ENCODE data around the gene MYOG. TPM values are rescaled to one million over a fixed set of nuclear protein-coding genes. Genes with fewer than 3 reads are reported as not detected.

MYOG gene
- polyA plus RNA-seq, result not detected in 3 replicates
- not detected for polyA plus RNA-seq (2011; ENCODE audit: low read depth)
- not detected in 2 replicates for polyA plus RNA-seq (2011; cell fraction: cytosol; rRNA removed)
- polyA plus RNA-seq (2011; cell fraction: nucleus; rRNA removed), result not detected in 2 replicates
- polyA plus RNA-seq (2012; ENCODE audit: low replicate concordance), result 0.07 TPM in 1 of 2 replicates, not detected in the other
- polyA minus RNA-seq, result not detected in 3 replicates
- polyA minus RNA-seq (2011; cell fraction: cytosol; rRNA and poly(A)+ RNA removed), result not detected
- polyA minus RNA-seq (2011; cell fraction: nucleus; rRNA and poly(A)+ RNA removed), result not detected in 2 replicates

- dilution Hi-C loops (cut with MboI; ENCODE audit: extremely low pct_ligation_motif_present, low sequenced_read_pairs), result no loop called here
These were observed at the start of gene MYOG for GRCh38 chr1:203085528-203086406. Gene MYOG (minus strand): TSS chr1:203086012. CDS start chr1:203085961, 51 bp downstream.

GRCh38 chr1:203133970-203134725 is 48.3 kb upstream of the MYOG start:
- DNase-seq (ENCODE audit: low read depth, low spot score) (no peak), FAIRE-seq (no peak)
- H3K4me1 ChIP-seq (ENCODE audit: control insufficient read depth, extremely low read depth, insufficient read depth, low read length), result peaks cover 7% of the 10 kb centered on the region
- peaks cover 11% of the 10 kb centered on the region for H3K27me3 ChIP-seq (ENCODE audit: control insufficient read depth, extremely low read depth, insufficient read depth, low read length)
- H3K9me1 ChIP-seq (ENCODE audit: control insufficient read depth, extremely low read depth, insufficient read depth, low read length), result no peaks in the 10 kb centered on the region
- dilution Hi-C loops (cut with MboI; ENCODE audit: extremely low pct_ligation_motif_present, low sequenced_read_pairs), result no loop called here
- no peak for TF ChIP-seq CTCF (optimal IDR thresholded peaks at IDR 0.05 in 1 of 3, IDR thresholded peaks at IDR 0.05 in 1 of 3, conservative IDR thresholded peaks at IDR 0.05 in 1 of 3; ENCODE audit: extremely low read depth in 1 of 3, insufficient read depth in 2 of 3, low read length in 3 of 3)
- TF ChIP-seq EZH2 (IDR thresholded peaks at IDR 0.05; ENCODE audit: low read length), result no peak
- no peak overlapping the region for H3K4me3 ChIP-seq (ENCODE audit: control insufficient read depth in 2 of 3, extremely low read depth in 1 of 3, insufficient read depth in 2 of 3, low read depth in 1 of 3, low read length in 3 of 3)
- H3K79me2 ChIP-seq (ENCODE audit: control insufficient read depth, insufficient read depth, low read length), result no peaks in the 10 kb centered on the region
- no peak overlapping the region for H3K27ac ChIP-seq (ENCODE audit: control insufficient read depth, insufficient read depth, low read length)
- H3K9ac ChIP-seq (ENCODE audit: control insufficient read depth, extremely low read depth, insufficient read depth, low read length), result no peak overlapping the region
- no peaks in the 10 kb centered on the region for H4K20me1 ChIP-seq (ENCODE audit: control insufficient read depth, extremely low read depth, insufficient read depth, low read length)
- H3K9me3 ChIP-seq (ENCODE audit: control insufficient read depth, low read depth, low read length), result no peaks in the 10 kb centered on the region
- H3K36me3 ChIP-seq (ENCODE audit: control insufficient read depth in 2 of 2, extremely low read depth in 1 of 2, insufficient read depth in 2 of 2, low read length in 2 of 2), result no peaks in the 10 kb centered on the region
- H2AFZ ChIP-seq (ENCODE audit: control insufficient read depth, low read length), result no peak overlapping the region
- no peak overlapping the region for H3K4me2 ChIP-seq (ENCODE audit: control insufficient read depth, extremely low read depth, insufficient read depth, low read depth, low read length)

More at GRCh38 chr1:203085528-203086406, at the start of gene MYOG:
- peaks cover 7% of the 10 kb centered on the region for H3K27me3 ChIP-seq (ENCODE audit: control insufficient read depth, extremely low read depth, insufficient read depth, low read length)
- no peaks in the 10 kb centered on the region for H3K36me3 ChIP-seq (ENCODE audit: control insufficient read depth in 2 of 2, extremely low read depth in 1 of 2, insufficient read depth in 2 of 2, low read length in 2 of 2)
- peaks cover 12% of the 10 kb centered on the region for H3K4me1 ChIP-seq (ENCODE audit: control insufficient read depth, extremely low read depth, insufficient read depth, low read length)
- no peaks in the 10 kb centered on the region for H4K20me1 ChIP-seq (ENCODE audit: control insufficient read depth, extremely low read depth, insufficient read depth, low read length)
- H3K4me2 ChIP-seq (ENCODE audit: control insufficient read depth, extremely low read depth, insufficient read depth, low read depth, low read length), result no peak within 1 kb of the TSS
- no peaks in the 10 kb centered on the region for H3K9me1 ChIP-seq (ENCODE audit: control insufficient read depth, extremely low read depth, insufficient read depth, low read length)
- TF ChIP-seq CTCF (optimal IDR thresholded peaks at IDR 0.05 in 1 of 3, IDR thresholded peaks at IDR 0.05 in 1 of 3, conservative IDR thresholded peaks at IDR 0.05 in 1 of 3; ENCODE audit: extremely low read depth in 1 of 3, insufficient read depth in 2 of 3, low read length in 3 of 3) (no peak), EZH2 (IDR thresholded peaks at IDR 0.05; ENCODE audit: low read length) (no peak)
- H3K9me3 ChIP-seq (ENCODE audit: control insufficient read depth, low read depth, low read length), result no peaks in the 10 kb centered on the region
- no peak within 1 kb of the TSS for H2AFZ ChIP-seq (ENCODE audit: control insufficient read depth, low read length)
- no peak within 1 kb of the TSS for H3K4me3 ChIP-seq (ENCODE audit: control insufficient read depth in 2 of 3, extremely low read depth in 1 of 3, insufficient read depth in 2 of 3, low read depth in 1 of 3, low read length in 3 of 3)
- no peaks in the 10 kb centered on the region for H3K79me2 ChIP-seq (ENCODE audit: control insufficient read depth, insufficient read depth, low read length)
- H3K9ac ChIP-seq (ENCODE audit: control insufficient read depth, extremely low read depth, insufficient read depth, low read length), result no peak within 1 kb of the TSS
- DNase-seq (ENCODE audit: low read depth, low spot score) (no peak), FAIRE-seq (no peak)
- H3K27ac ChIP-seq (ENCODE audit: control insufficient read depth, insufficient read depth, low read length), result no peak within 1 kb of the TSS
